GM21367 (cell line): ENCODE data around the gene GPR39.

Experiments used
- ATAC-seq: cut with Tn5 transposase; IDR thresholded peaks from one replicate; pipeline ENCODE4 v1.9.1; 2021; ENCODE audit not compliant: unreplicated experiment

GPR39 gene

DNA sequence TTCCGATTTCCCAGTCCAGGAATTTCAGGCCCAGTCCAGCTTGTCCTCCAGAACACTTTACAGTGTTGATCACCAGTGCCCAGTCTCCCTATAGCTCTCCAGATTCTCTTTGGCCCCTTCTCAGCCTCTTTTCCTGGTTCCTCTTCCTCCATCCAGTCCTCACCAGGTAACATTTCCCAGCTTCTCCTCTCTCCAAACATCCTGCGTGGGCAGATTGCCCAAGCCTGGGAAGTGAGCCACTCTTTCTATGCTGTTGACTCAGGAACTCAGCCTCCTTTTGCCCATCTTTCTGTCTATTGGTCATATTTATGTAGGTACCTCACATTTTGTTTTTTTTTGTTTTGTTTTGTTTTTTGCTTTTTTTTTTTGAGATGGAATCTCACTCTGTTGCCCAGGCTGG lies 144.0 kb downstream of the GPR39 start:
- ATAC-seq, result no peak

DNA sequence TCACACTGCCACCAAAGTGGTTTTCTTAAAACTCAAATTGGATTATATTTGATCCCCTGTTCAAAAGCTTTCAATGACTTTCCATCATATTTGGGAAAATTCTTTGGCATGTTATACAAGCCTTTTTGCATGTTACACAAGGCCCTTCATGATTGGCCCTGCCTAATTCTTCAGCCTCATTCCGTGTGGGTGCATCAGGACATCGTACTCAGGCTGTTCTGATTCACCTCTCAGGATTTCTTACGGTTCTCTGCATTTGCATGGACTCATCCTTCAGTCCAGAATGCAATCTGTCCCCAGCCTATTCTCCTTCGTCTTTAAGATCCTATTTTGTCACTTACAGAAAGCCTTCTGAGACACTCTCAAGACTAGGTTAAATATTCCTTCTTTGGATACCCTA lies 145.6 kb downstream of the GPR39 start:
- no peak for ATAC-seq

GRCh38 chr2:132564065-132564464 lies 147.5 kb downstream of the GPR39 start:
- no peak for ATAC-seq

DNA sequence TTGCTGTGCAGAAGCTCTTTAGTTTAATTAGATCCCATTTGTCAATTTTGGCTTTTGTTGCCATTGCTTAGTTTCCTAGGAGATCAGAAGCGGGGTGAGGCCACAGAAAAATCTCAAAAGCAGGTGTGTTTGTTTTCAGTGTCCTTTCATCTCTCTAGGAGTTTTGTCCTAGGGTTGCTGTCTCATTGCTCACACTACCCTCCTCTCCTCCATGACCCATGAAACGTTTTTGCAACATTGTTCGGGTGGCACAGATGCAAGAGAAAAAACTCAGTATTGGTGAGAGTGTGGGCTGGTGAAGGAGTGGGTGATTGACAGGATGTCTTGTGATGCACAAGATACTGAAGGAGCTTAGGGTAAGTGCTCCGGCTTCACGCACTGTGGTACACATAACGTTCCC lies 149.8 kb downstream of the GPR39 start:
- ATAC-seq, result no peak

GRCh38 chr2:132567682-132568081 lies 151.1 kb downstream of the GPR39 start:
- no peak for ATAC-seq

DNA sequence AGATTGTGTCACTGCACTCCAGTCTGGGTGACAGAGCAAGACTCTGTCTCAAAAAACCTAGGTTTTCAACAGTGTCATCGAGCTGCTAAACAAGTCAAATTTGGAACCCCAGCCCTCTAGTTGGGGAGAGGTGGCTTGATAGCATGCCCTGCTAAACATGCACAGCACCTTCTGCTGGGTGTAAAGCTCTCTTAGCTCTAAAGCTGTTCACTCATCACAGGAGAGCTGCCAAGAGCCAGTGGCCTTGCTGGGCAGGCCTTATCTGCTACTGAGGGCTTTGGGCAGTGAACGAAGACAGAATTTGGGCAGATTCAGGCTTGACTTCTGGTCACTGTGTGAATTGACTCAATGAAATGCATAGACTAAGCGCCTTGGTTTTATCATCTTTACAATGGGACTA lies 152.1 kb downstream of the GPR39 start:
- no peak for ATAC-seq

DNA sequence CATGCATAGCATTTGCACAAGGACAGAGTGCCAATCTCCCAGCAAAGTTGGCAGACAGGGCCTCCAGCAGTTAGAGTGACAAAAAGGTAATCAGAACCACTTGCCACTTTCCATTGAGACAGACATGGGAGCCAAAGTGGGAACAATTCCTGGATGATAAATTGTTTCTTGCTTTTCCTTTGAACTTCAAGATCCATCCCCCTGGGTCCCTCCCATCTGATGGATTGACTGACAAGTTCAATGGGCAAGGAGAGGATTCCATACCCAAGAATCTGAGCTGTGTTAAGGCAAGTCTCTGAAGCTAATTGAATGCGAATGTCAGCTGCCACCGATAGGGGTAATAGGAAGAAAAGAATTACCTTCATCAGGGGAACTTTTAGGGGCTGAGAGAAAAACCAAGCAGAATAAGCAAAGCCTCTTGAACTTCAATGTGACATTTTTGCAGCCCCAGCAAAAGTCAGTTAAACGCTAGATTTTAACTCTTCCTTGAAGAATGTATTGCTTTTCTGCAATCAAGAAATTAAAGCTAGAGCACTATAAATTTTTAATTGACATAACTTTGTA lies 156.9 kb downstream of the GPR39 start:
- ATAC-seq, result no peak

- ATAC-seq, result no peak
Measured at GRCh38 chr2:132577686-132578085, 161.1 kb downstream of the GPR39 start.

DNA sequence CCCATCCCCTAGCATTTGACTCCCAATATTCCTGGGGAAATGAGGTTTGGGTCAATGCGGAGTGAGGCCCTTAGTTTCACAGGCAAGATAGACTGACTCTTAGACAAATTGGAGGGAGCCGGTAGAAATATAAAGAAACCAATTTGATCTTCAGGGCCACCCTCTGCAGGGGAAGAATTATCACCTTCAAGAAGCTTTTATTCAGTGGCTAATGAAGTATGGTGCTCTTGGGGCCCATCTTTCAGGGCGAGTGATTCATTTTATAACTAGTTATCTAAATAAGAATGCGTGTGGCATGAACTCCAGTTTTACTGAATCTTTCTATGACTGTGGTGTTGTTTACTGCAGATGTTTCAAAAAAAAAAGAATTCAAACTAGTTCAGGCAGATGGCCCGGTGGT lies 165.0 kb downstream of the GPR39 start:
- no peak for ATAC-seq

GRCh38 chr2:132581991-132582738 lies 165.6 kb downstream of the GPR39 start:
- ATAC-seq, result no peak

GRCh38 chr2:132583666-132584360 lies 167.2 kb downstream of the GPR39 start:
- no peak for ATAC-seq

DNA sequence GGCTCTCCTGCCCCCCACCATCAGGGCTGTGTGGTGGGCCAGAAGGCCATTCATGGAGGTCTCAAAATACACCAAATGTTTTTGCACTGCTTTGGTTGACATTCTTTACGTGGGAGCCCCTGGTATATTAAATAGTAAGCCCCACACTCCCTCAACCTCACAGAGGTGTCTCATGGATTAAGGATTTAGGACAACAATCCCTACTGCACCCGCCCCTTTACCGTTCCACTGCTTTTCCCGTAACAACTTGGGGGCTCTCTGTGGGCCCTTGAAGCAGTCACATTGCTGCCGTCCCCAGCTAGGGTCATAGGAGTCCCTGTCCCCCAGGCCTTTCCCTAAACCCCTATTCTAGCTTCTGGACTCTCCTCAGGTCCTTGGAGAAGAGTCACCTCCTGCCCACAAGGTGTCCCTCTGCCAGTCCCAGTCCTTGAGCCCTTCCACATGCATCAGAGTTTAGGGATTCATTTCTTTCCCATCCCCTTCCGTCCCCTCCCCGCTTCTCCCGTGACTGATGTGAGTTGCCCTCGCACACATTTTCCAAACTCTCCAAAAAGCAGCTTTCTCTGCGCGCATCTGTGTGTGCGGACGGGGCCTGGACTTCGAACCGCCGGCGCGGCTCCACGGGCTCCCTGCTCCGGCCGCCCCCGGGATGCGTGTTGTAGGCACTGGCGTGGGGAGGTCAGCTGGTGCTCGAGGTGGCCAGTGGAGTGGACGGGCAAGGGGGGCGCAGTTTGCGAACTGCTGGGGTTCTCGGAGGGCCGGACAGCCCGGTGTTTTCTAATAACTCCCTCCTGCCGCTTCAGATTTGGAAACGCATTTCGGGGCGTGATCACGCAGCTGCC lies 168.6 kb downstream of the GPR39 start:
- ATAC-seq, result no peak

GRCh38 chr2:132586101-132586511 lies 169.5 kb downstream of the GPR39 start:
- no peak for ATAC-seq

- no peak for ATAC-seq
Measured at GRCh38 chr2:132586835-132587234, 170.2 kb downstream of the GPR39 start.

DNA sequence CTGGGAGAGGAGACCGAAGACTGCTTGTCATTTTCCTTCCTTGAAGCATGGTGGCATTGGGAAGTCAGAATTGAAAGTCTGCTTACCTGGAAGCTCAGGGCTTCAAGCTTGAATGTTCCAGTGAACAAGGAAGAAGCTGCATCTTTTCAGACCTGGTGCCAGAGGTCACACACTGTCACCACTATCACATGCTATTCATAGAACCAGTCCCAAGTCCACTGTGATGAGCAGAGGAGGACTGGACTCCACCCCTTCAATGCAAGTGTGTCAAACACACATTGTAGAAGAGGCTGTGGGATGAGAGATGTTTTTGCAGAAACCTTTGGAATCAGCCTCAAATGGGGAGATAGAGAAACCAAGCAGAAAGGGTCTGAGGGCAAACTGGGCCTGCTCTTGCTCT lies 172.0 kb downstream of the GPR39 start:
- ATAC-seq, result no peak

GRCh38 chr2:132589111-132589830 lies 172.7 kb downstream of the GPR39 start:
- no peak for ATAC-seq

- ATAC-seq, result no peak
Measured at GRCh38 chr2:132589966-132590365, 173.4 kb downstream of the GPR39 start.

GRCh38 chr2:132593171-132593570 lies 176.6 kb downstream of the GPR39 start:
- no peak for ATAC-seq

DNA sequence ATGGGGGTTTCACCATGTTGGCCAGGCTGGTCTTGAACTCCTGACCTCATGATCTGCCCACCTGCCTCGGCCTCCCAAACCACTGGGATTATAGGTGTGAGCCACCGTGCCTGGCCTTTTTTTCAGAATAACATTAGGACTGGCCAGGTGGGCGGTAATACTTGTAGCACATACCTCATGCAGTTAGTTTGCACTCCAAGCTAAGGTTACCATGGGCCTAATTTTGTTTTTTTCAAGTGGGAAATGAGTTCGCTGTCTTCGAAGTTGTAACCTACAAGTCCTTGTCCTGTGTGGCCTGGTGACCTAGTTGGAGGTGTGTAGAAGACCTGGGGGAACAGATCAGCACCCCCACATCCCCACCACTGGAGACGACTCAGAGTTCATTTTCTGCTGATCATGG lies 178.6 kb downstream of the GPR39 start:
- ATAC-seq, result no peak

- no peak for ATAC-seq
Measured at GRCh38 chr2:132595693-132596092, 179.1 kb downstream of the GPR39 start.

GRCh38 chr2:132597166-132597565 lies 180.6 kb downstream of the GPR39 start:
- no peak for ATAC-seq
